GM23338 (cell line): Measurements from ENCODE around the gene BACH1. TPM values are rescaled to one million over a fixed set of nuclear protein-coding genes. Genes with fewer than 3 reads are reported as not detected.

Experiments used
- ATAC-seq: fragments of 200-7000 bp; cut with Tn5 transposase; 3 replicates; pipeline ENCODE4 v1.9.1; 2020
- DNase-seq: peaks from one replicate; pipeline ENCODE4 v3.0.0-alpha.2; 2015; ENCODE audit warnings: low spot score
- H2AFZ ChIP-seq: fragments of 200-600 bp; sonication (generic); 2 replicates; pipeline ENCODE4 v1.8.0; 2016; ENCODE audit warnings: antibody characterized with exemption, mild to moderate bottlenecking, moderate library complexity
- H3F3A ChIP-seq: fragments of 200-600 bp; sonication (generic); replicated peaks from 2 replicates; pipeline ENCODE4 v1.8.0; 2017; ENCODE audit warnings: antibody characterized with exemption, mixed run types, low read depth
- H3K27ac ChIP-seq: fragments of 200-600 bp; sonication (generic); 2 replicates; pipeline ENCODE4 v1.6.1; 2016; ENCODE audit warnings: low read depth
- H3K27me3 ChIP-seq: fragments of 200-600 bp; sonication (generic); 2 replicates; pipeline ENCODE4 v1.8.0; 2016; ENCODE audit warnings: mild to moderate bottlenecking, mixed run types, moderate library complexity; ENCODE audit not compliant: insufficient read depth
- H3K36me3 ChIP-seq: fragments of 200-600 bp; sonication (generic); 2 replicates; pipeline ENCODE4 v1.8.0; 2016; ENCODE audit warnings: mild to moderate bottlenecking; ENCODE audit not compliant: insufficient read depth
- H3K4me1 ChIP-seq: fragments of 200-600 bp; sonication (generic); 2 replicates; pipeline ENCODE4 v1.8.0; 2016; ENCODE audit warnings: mild to moderate bottlenecking, moderate library complexity; ENCODE audit not compliant: insufficient read depth
- H3K4me2 ChIP-seq: fragments of 200-600 bp; sonication (generic); 2 replicates; pipeline ENCODE4 v1.7.1; 2017; ENCODE audit warnings: mixed run types
- H3K4me3 ChIP-seq: fragments of 200-600 bp; sonication (generic); 2 replicates; pipeline ENCODE4 v1.6.1; 2016; ENCODE audit warnings: mixed run types
- H3K79me2 ChIP-seq: fragments of 200-600 bp; sonication (generic); replicated peaks from 2 replicates; pipeline ENCODE4 v1.8.0; 2017; ENCODE audit warnings: mild to moderate bottlenecking; ENCODE audit not compliant: insufficient read depth
- H3K9me2 ChIP-seq: fragments of 200-600 bp; sonication (generic); 2 replicates; pipeline ENCODE4 v1.8.0; 2017; ENCODE audit not compliant: insufficient read depth
- H4K20me1 ChIP-seq: fragments of 200-600 bp; sonication (generic); replicated peaks from 2 replicates; pipeline ENCODE4 v1.8.0; 2017; ENCODE audit warnings: mild to moderate bottlenecking; ENCODE audit not compliant: insufficient read depth
- H3K27ac Mint-ChIP-seq: 2 replicates; pipeline ENCODE4 v1.8.0; 2020; ENCODE audit warnings: inconsistent platforms, mild to moderate bottlenecking, moderate library complexity, mixed read lengths
- H3K27me3 Mint-ChIP-seq: 3 replicates; pipeline ENCODE4 v1.8.0; 2022; ENCODE audit warnings: low read depth, mild to moderate bottlenecking, moderate library complexity, mixed read lengths, inconsistent platforms; ENCODE audit not compliant: insufficient read depth, poor library complexity
- H3K36me3 Mint-ChIP-seq: 3 replicates; pipeline ENCODE4 v1.8.0; 2021; ENCODE audit warnings: low read depth, mild to moderate bottlenecking, inconsistent platforms, moderate library complexity, mixed read lengths
- H3K4me1 Mint-ChIP-seq: 3 replicates; pipeline ENCODE4 v1.8.0; 2020; ENCODE audit warnings: mild to moderate bottlenecking, inconsistent platforms, mixed read lengths
- H3K4me3 Mint-ChIP-seq: 3 replicates; pipeline ENCODE4 v1.8.0; 2021; ENCODE audit warnings: moderate library complexity, mild to moderate bottlenecking, inconsistent platforms, mixed read lengths
- H3K9me3 Mint-ChIP-seq: 3 replicates; pipeline ENCODE4 v1.8.0; 2020; ENCODE audit warnings: moderate library complexity, mild to moderate bottlenecking, inconsistent platforms, mixed read lengths
- CREB1 ChIP-seq: fragments of 250-450 bp; sonication (Bioruptor Pico); IDR thresholded peaks from 2 replicates; pipeline ENCODE4 v1.5.0; 2020; ENCODE audit warnings: low read depth, mild to moderate bottlenecking, moderate library complexity
- EZH2 ChIP-seq: fragments of 200-600 bp; sonication (generic); IDR thresholded peaks from one replicate; pipeline ENCODE4 v1.8.0; 2017; ENCODE audit warnings: antibody characterized with exemption, mild to moderate bottlenecking, low read depth; ENCODE audit not compliant: unreplicated experiment
- EZH2phosphoT487 ChIP-seq: fragments of 200-600 bp; sonication (generic); IDR thresholded peaks from one replicate; pipeline ENCODE4 v1.8.1; 2018; ENCODE audit warnings: antibody characterized with exemption; ENCODE audit not compliant: unreplicated experiment
- JUNB ChIP-seq: IDR thresholded peaks from one replicate; pipeline ENCODE4 v1.6.1; 2016; ENCODE audit warnings: antibody characterized with exemption; ENCODE audit not compliant: unreplicated experiment
- NANOG ChIP-seq: IDR thresholded peaks from 2 replicates; pipeline ENCODE4 v1.6.1; 2016; ENCODE audit warnings: antibody characterized with exemption, borderline replicate concordance
- POLR2AphosphoS5 ChIP-seq: IDR thresholded peaks from 2 replicates; pipeline ENCODE4 v1.6.1; 2016; ENCODE audit warnings: antibody characterized with exemption, low read depth
- STAT1 ChIP-seq: IDR thresholded peaks from one replicate; pipeline ENCODE4 v1.6.1; 2016; ENCODE audit warnings: antibody characterized with exemption; ENCODE audit not compliant: unreplicated experiment
- ZNF114 ChIP-seq: fragments of 250-450 bp; sonication (Bioruptor Pico); IDR thresholded peaks from 2 replicates; pipeline ENCODE4 v1.5.0; 2020; ENCODE audit warnings: mild to moderate bottlenecking, moderate library complexity
- ZNF331 ChIP-seq: fragments of 250-450 bp; sonication (Bioruptor Pico); IDR thresholded peaks from 2 replicates; pipeline ENCODE4 v1.5.0; 2020; ENCODE audit warnings: low read depth, mild to moderate bottlenecking, moderate library complexity
- polyA plus RNA-seq: library from polyadenylated mRNA; unstranded; fragments of >200 nt; fragmentation: Nextera tagmentation; extraction: Ambion mirVana; gene quantifications from 2 replicates; pipeline ENCODE4 v1.2.1, GENCODE V29; 2016
- total RNA-seq: library from RNA; depleted of rRNA; stranded (reverse); fragments of >200 nt; shearing (Covaris generic); gene quantifications from 2 replicates; pipeline ENCODE4 v1.2.3, GENCODE V29; 2014
- TF ChIP-seq, protein P1 (sequence below): fragments of 250-450 bp; sonication (Bioruptor Pico); IDR thresholded peaks from 2 replicates; pipeline ENCODE4 v1.5.0; 2020; ENCODE audit warnings: mild to moderate bottlenecking, moderate library complexity
- TF ChIP-seq, protein P2 (sequence below): IDR thresholded peaks from one replicate; pipeline ENCODE4 v1.6.1; 2018; ENCODE audit warnings: antibody characterized with exemption; ENCODE audit not compliant: unreplicated experiment
- TF ChIP-seq, protein P3 (sequence below), 2 experiments: fragments of 200-600 bp in 1 of 2; sonication (generic) in 1 of 2; conservative IDR thresholded peaks; 2 replicates each; pipeline versions ENCODE4 v1.5.1 to v1.6.1; 2016 to 2017; ENCODE audit warnings: antibody characterized with exemption in 2 of 2, low read depth in 2 of 2, mild to moderate bottlenecking in 2 of 2, moderate library complexity in 1 of 2
- TF ChIP-seq, protein P4 (sequence below): IDR thresholded peaks from 2 replicates; pipeline ENCODE4 v1.6.1; 2016; ENCODE audit warnings: antibody characterized with exemption

BACH1 gene
- total and polyA plus RNA-seq, 2 experiments from 2014 or later: 18.9 to 41.2 TPM

DNA sequence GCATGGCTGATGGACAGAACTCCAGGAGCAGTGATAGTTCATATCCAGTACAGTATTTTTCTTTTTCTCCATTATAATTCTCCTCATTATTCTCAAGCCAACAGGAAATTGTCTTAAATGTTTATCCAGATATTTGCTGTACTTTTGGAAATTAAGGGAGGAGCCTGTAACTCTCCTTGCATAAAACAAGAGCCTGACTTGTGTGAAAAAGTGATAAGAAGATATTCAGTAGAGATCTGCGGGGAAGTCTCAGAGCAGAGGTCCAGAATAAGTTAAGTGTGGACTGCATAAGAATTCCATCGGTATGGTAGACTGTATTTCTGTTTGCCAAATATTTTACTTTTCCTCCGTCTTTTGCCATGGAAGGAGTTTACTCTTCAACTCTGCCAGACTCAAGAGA is 70.2 kb downstream of the BACH1 start:
- no peaks in the 10 kb centered on the region for H3K9me3 Mint-ChIP-seq

More for the DNA sequence above, 70.2 kb downstream of the BACH1 start:
- Mint-ChIP-seq H3K27ac (no peak overlapping the region), H3K4me1 (no peaks in the 10 kb centered on the region), H3K36me3 (peaks cover 3% of the 10 kb centered on the region; the same call in 1 of the 3 replicates), H3K4me3 (no peak overlapping the region), H3K27me3 (peaks cover 4% of the 10 kb centered on the region)
- Histone ChIP-seq H3K4me2 (no peak overlapping the region), H3K79me2 (no peaks in the 10 kb centered on the region), H3K27me3 (no peaks in the 10 kb centered on the region), H4K20me1 (no peaks in the 10 kb centered on the region), H3K4me1 (no peaks in the 10 kb centered on the region), H3K27ac (no peak overlapping the region), H3F3A (no peaks in the 10 kb centered on the region), H2AFZ (no peak overlapping the region), H3K9me2 (no peaks in the 10 kb centered on the region), H3K36me3 (no peaks in the 10 kb centered on the region), H3K4me3 (no peak overlapping the region)
- ATAC-seq (no peak), DNase-seq (no peak)
- TF ChIP-seq EZH2: no peak
- no peak for TF ChIP-seq POLR2AphosphoS5
- TF ChIP-seq, protein P1, sequence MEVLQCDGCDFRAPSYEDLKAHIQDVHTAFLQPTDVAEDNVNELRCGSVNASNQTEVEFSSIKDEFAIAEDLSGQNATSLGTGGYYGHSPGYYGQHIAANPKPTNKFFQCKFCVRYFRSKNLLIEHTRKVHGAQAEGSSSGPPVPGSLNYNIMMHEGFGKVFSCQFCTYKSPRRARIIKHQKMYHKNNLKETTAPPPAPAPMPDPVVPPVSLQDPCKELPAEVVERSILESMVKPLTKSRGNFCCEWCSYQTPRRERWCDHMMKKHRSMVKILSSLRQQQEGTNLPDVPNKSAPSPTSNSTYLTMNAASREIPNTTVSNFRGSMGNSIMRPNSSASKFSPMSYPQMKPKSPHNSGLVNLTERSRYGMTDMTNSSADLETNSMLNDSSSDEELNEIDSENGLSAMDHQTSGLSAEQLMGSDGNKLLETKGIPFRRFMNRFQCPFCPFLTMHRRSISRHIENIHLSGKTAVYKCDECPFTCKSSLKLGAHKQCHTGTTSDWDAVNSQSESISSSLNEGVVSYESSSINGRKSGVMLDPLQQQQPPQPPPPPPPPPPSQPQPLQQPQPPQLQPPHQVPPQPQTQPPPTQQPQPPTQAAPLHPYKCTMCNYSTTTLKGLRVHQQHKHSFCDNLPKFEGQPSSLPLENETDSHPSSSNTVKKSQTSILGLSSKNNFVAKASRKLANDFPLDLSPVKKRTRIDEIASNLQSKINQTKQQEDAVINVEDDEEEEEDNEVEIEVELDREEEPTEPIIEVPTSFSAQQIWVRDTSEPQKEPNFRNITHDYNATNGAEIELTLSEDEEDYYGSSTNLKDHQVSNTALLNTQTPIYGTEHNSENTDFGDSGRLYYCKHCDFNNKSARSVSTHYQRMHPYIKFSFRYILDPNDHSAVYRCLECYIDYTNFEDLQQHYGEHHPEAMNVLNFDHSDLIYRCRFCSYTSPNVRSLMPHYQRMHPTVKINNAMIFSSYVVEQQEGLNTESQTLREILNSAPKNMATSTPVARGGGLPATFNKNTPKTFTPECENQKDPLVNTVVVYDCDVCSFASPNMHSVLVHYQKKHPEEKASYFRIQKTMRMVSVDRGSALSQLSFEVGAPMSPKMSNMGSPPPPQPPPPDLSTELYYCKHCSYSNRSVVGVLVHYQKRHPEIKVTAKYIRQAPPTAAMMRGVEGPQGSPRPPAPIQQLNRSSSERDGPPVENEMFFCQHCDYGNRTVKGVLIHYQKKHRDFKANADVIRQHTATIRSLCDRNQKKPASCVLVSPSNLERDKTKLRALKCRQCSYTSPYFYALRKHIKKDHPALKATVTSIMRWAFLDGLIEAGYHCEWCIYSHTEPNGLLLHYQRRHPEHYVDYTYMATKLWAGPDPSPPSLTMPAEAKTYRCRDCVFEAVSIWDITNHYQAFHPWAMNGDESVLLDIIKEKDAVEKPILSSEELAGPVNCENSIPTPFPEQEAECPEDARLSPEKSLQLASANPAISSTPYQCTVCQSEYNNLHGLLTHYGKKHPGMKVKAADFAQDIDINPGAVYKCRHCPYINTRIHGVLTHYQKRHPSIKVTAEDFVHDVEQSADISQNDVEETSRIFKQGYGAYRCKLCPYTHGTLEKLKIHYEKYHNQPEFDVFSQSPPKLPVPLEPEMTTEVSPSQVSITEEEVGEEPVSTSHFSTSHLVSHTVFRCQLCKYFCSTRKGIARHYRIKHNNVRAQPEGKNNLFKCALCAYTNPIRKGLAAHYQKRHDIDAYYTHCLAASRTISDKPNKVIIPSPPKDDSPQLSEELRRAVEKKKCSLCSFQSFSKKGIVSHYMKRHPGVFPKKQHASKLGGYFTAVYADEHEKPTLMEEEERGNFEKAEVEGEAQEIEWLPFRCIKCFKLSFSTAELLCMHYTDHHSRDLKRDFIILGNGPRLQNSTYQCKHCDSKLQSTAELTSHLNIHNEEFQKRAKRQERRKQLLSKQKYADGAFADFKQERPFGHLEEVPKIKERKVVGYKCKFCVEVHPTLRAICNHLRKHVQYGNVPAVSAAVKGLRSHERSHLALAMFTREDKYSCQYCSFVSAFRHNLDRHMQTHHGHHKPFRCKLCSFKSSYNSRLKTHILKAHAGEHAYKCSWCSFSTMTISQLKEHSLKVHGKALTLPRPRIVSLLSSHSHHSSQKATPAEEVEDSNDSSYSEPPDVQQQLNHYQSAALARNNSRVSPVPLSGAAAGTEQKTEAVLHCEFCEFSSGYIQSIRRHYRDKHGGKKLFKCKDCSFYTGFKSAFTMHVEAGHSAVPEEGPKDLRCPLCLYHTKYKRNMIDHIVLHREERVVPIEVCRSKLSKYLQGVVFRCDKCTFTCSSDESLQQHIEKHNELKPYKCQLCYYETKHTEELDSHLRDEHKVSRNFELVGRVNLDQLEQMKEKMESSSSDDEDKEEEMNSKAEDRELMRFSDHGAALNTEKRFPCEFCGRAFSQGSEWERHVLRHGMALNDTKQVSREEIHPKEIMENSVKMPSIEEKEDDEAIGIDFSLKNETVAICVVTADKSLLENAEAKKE (CRISPR knock-in tag): no peak
- TF ChIP-seq ZNF331 (CRISPR knock-in tag): no peak
- TF ChIP-seq ZNF114 (CRISPR knock-in tag): no peak
- no peak for TF ChIP-seq JUNB
- TF ChIP-seq, protein P2, sequence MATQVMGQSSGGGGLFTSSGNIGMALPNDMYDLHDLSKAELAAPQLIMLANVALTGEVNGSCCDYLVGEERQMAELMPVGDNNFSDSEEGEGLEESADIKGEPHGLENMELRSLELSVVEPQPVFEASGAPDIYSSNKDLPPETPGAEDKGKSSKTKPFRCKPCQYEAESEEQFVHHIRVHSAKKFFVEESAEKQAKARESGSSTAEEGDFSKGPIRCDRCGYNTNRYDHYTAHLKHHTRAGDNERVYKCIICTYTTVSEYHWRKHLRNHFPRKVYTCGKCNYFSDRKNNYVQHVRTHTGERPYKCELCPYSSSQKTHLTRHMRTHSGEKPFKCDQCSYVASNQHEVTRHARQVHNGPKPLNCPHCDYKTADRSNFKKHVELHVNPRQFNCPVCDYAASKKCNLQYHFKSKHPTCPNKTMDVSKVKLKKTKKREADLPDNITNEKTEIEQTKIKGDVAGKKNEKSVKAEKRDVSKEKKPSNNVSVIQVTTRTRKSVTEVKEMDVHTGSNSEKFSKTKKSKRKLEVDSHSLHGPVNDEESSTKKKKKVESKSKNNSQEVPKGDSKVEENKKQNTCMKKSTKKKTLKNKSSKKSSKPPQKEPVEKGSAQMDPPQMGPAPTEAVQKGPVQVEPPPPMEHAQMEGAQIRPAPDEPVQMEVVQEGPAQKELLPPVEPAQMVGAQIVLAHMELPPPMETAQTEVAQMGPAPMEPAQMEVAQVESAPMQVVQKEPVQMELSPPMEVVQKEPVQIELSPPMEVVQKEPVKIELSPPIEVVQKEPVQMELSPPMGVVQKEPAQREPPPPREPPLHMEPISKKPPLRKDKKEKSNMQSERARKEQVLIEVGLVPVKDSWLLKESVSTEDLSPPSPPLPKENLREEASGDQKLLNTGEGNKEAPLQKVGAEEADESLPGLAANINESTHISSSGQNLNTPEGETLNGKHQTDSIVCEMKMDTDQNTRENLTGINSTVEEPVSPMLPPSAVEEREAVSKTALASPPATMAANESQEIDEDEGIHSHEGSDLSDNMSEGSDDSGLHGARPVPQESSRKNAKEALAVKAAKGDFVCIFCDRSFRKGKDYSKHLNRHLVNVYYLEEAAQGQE: no peak
- TF ChIP-seq, protein P3, sequence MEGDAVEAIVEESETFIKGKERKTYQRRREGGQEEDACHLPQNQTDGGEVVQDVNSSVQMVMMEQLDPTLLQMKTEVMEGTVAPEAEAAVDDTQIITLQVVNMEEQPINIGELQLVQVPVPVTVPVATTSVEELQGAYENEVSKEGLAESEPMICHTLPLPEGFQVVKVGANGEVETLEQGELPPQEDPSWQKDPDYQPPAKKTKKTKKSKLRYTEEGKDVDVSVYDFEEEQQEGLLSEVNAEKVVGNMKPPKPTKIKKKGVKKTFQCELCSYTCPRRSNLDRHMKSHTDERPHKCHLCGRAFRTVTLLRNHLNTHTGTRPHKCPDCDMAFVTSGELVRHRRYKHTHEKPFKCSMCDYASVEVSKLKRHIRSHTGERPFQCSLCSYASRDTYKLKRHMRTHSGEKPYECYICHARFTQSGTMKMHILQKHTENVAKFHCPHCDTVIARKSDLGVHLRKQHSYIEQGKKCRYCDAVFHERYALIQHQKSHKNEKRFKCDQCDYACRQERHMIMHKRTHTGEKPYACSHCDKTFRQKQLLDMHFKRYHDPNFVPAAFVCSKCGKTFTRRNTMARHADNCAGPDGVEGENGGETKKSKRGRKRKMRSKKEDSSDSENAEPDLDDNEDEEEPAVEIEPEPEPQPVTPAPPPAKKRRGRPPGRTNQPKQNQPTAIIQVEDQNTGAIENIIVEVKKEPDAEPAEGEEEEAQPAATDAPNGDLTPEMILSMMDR (conservative IDR thresholded peaks at IDR 0.05; ENCODE audit: low read depth in 2 of 2): no peak
- TF ChIP-seq STAT1: no peak
- TF ChIP-seq EZH2phosphoT487: no peak
- TF ChIP-seq NANOG: no peak
- TF ChIP-seq, protein P4, sequence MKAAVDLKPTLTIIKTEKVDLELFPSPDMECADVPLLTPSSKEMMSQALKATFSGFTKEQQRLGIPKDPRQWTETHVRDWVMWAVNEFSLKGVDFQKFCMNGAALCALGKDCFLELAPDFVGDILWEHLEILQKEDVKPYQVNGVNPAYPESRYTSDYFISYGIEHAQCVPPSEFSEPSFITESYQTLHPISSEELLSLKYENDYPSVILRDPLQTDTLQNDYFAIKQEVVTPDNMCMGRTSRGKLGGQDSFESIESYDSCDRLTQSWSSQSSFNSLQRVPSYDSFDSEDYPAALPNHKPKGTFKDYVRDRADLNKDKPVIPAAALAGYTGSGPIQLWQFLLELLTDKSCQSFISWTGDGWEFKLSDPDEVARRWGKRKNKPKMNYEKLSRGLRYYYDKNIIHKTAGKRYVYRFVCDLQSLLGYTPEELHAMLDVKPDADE: no peak
- TF ChIP-seq CREB1 (CRISPR knock-in tag): no peak
